K562 treated with DMSO at 1 percent for 48 hours (cell line): ENCODE measurements around the gene CTXND2. TPM values are rescaled to one million over a fixed set of nuclear protein-coding genes. Genes with fewer than 3 reads are reported as not detected.

Experiments used
- total RNA-seq: library from RNA; unstranded; fragments of 300-600 nt; gene quantifications from 2 replicates; pipeline ENCODE4 v1.2.3, GENCODE V29; 2022; ENCODE audit warnings: low replicate concordance; ENCODE audit errors: extremely low read depth

The CTXND2 gene
- total RNA-seq: not detected in 2 replicates

GRCh38 chr1:150887018-150887417 is at the start of gene CTXND2:
Gene CTXND2, plus strand, starts transcription at chr1:150887136. Its CDS starts 25,179 bp downstream, at chr1:150912315.

DNA sequence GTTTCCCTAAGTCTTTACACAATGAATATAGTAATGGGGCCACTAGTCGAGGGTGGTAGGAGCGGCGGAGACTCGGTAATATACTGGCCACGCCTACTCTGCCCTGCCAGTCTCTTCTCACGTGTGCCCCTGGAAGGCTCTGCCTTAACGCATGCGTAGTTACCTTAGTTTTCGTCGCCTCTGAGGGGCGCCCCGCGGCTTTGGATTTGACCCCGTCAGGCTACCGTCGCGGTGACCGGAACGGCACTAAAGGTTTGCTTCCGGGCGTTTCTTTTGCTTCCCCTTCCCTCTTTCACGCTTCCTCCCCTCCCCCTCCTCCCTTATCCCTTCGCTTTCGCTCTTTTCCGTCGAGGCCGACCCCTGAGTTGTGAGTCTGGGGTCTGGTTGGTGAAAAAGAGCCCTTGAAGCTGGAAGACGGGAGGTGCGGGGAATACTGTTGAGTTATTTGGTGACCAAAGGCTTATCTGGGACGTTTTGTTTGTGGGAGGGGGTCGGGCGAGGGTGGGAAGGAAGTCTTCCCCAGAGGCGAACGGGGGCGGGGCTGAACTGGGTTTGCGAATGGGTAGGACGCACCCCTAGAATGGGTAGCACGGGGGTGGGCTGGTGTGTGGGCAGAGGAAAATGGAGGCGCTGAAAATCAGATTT is 39.3 kb downstream of the CTXND2 start, which contains the start of gene SETDB1:
Gene SETDB1, plus strand, starts transcription at position 267 of the 645 bp plus-strand sequence. CDS start 1,352 bp downstream, outside the sequence.

Other genes with a start within 250 kb of the CTXND2 start
- gene GOLPH3L, start 190.0 kb upstream of the CTXND2 start, total RNA-seq: not detected in 2 replicates
- gene HORMAD1, start 166.2 kb upstream of the CTXND2 start, total RNA-seq: not detected in 2 replicates
- not detected in 2 replicates for gene CTSS, start 121.4 kb upstream of the CTXND2 start, total RNA-seq
- gene CTSK, start 78.9 kb upstream of the CTXND2 start, total RNA-seq: not detected in 2 replicates
- gene ARNT, start 10.5 kb upstream of the CTXND2 start, total RNA-seq: not detected in 2 replicates
- gene SETDB1, start 39.2 kb downstream of the CTXND2 start, total RNA-seq: not detected in 2 replicates
- 153 TPM in 1 of 2 replicates, not detected in the other for gene CERS2, start 87.7 kb downstream of the CTXND2 start, total RNA-seq
- gene ANXA9, start 95.2 kb downstream of the CTXND2 start, total RNA-seq: not detected in 2 replicates
- not detected in 2 replicates for gene MINDY1, start 119.8 kb downstream of the CTXND2 start, total RNA-seq
- not detected in 2 replicates for gene PRUNE1, start 121.3 kb downstream of the CTXND2 start, total RNA-seq
- not detected in 2 replicates for gene BNIPL, start 149.4 kb downstream of the CTXND2 start, total RNA-seq
- gene C1orf56, start 160.6 kb downstream of the CTXND2 start, total RNA-seq: not detected in 2 replicates
- gene CDC42SE1, start 172.5 kb downstream of the CTXND2 start, total RNA-seq: not detected in 2 replicates
- not detected in 2 replicates for gene MLLT11, start 173.3 kb downstream of the CTXND2 start, total RNA-seq
- not detected in 2 replicates for gene GABPB2, start 183.6 kb downstream of the CTXND2 start, total RNA-seq